HG03175 (cell line): Measurements from ENCODE around the gene CABS1.

ENCODE experiments used
- ATAC-seq: cut with Tn5 transposase; IDR thresholded peaks from one replicate; pipeline ENCODE4 v1.9.1; 2021; ENCODE audit warnings: mild to moderate bottlenecking, moderate library complexity; ENCODE audit not compliant: unreplicated experiment

Gene CABS1

DNA sequence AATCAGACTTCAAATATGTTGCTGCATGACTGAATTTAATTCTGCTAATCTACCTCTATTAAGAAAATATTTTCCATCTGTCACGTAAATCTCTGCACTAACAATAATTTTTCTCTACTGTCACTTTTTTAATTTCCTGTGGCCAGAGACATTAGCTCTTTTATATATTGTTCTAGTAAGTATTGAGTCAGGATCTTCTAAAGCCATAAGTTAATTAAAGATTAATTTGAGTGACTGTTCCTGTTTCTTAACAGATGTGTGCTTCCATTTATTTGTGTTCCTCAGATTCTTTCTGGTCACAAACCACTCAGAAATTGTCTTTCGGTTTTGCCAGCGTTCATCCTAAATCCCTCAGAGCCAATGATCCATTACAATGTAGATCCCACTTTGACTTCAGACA, 45.8 kb downstream of the CABS1 start:
- no peak for ATAC-seq

DNA sequence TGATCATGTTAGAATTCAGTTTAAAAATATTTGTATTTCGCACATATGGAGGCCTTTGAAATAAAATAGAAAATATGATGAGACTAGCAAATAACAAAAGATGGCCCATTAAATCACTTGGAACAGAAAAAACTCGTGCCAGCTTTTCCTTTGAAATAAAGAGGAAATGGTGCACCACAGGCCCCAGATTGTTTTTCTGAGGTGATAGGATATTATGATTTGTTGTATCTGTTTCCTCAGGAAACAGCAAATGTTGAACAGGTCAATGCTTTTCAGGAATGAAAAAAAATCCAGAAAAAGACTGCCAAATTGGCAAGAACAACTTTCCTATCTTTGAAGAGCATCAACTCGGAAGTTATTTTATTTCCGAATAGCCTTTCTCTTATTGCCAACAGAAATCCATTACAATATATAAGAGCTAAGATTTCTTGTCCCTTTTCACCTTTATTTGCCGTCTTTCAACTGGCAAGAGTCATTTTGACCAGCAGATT, 48.0 kb downstream of the CABS1 start, which contains the start of gene SMR3B:
SMR3B (plus strand) TSS at position 441 of the 491 bp plus-strand sequence. CDS start 1,380 bp downstream, outside the sequence.
- ATAC-seq: no peak
